ENCODE measurements around the gene RPP25L.

GRCh38 chr9:34611251-34611810 is 566 bp downstream of the RPP25L start:
- no peak for TF ChIP-seq POLR2A (IDR thresholded peaks at IDR 0.05)
- TF ChIP-seq CTCF (IDR thresholded peaks at IDR 0.05) = no peak

Measured in esophagus squamous epithelium (tissue), 4 donors.